Astrocyte (in vitro differentiated cells and primary cell): ENCODE results near the gene SHROOM1. TPM values are rescaled to one million over a fixed set of nuclear protein-coding genes. Genes with fewer than 3 reads are reported as not detected.

Experiments
- DNase-seq: peaks from one replicate; pipeline ENCODE4 v3.0.0-alpha.2; 2010; ENCODE audit warnings: low read depth
- FAIRE-seq: peaks from 2 replicates; lab custom pipeline; 2011; peaks lifted over from hg19 to GRCh38; lab: Jason Lieb, UNC
- H2AFZ ChIP-seq: 2 replicates; pipeline ENCODE4 v1.6.0; 2012; ENCODE audit warnings: low read depth, low read length, inconsistent platforms
- H3K27ac ChIP-seq: 2 replicates; pipeline ENCODE4 v1.5.1; 2011; ENCODE audit warnings: low read depth, low read length, inconsistent platforms
- H3K27me3 ChIP-seq: 2 replicates; pipeline ENCODE4 v1.6.0; 2011; ENCODE audit warnings: low read length, inconsistent platforms; ENCODE audit not compliant: insufficient read depth
- H3K36me3 ChIP-seq: 2 replicates; pipeline ENCODE4 v1.5.1; 2011; ENCODE audit warnings: low read length, inconsistent platforms; ENCODE audit not compliant: insufficient read depth
- H3K4me1 ChIP-seq: 2 replicates; pipeline ENCODE4 v1.5.1; 2011; ENCODE audit warnings: low read length, inconsistent platforms; ENCODE audit not compliant: insufficient read depth
- H3K4me2 ChIP-seq: 2 replicates; pipeline ENCODE4 v1.6.0; 2012; ENCODE audit warnings: low read length, inconsistent platforms
- H3K4me3 ChIP-seq: 2 replicates; pipeline ENCODE4 v1.5.1; 2011; ENCODE audit warnings: low read depth, mild to moderate bottlenecking, low read length, inconsistent platforms; ENCODE audit not compliant: insufficient read depth
- H3K79me2 ChIP-seq: 2 replicates; pipeline ENCODE4 v1.6.0; 2012; ENCODE audit warnings: mild to moderate bottlenecking, low read length, inconsistent platforms; ENCODE audit not compliant: insufficient read depth
- H3K9ac ChIP-seq: 2 replicates; pipeline ENCODE4 v1.6.0; 2012; ENCODE audit warnings: mild to moderate bottlenecking, low read length, inconsistent platforms
- H3K9me3 ChIP-seq: 2 replicates; pipeline ENCODE4 v1.5.1; 2012; ENCODE audit warnings: low read depth, mild to moderate bottlenecking, low read length, inconsistent platforms; ENCODE audit not compliant: insufficient read depth
- H4K20me1 ChIP-seq: 2 replicates; pipeline ENCODE4 v1.6.0; 2012; ENCODE audit warnings: low read length, inconsistent platforms; ENCODE audit not compliant: insufficient read depth
- H3K27ac Mint-ChIP-seq: one replicate; pipeline ENCODE4 v1.8.0; 2021; ENCODE audit warnings: mild to moderate bottlenecking, mixed read lengths; ENCODE audit not compliant: unreplicated experiment
- H3K27me3 Mint-ChIP-seq: one replicate; pipeline ENCODE4 v1.8.0; 2021; ENCODE audit warnings: low read depth, mixed read lengths; ENCODE audit not compliant: unreplicated experiment
- H3K36me3 Mint-ChIP-seq: one replicate; pipeline ENCODE4 v1.8.0; 2021; ENCODE audit warnings: low read depth, mixed read lengths; ENCODE audit not compliant: unreplicated experiment
- H3K4me1 Mint-ChIP-seq: one replicate; pipeline ENCODE4 v1.8.0; 2021; ENCODE audit warnings: low read depth, mixed read lengths; ENCODE audit not compliant: unreplicated experiment
- H3K4me3 Mint-ChIP-seq: one replicate; pipeline ENCODE4 v1.8.0; 2021; ENCODE audit warnings: mild to moderate bottlenecking, moderate library complexity, mixed read lengths; ENCODE audit not compliant: unreplicated experiment
- H3K9me3 Mint-ChIP-seq: one replicate; pipeline ENCODE4 v1.8.0; 2021; ENCODE audit warnings: mild to moderate bottlenecking, mixed read lengths; ENCODE audit not compliant: unreplicated experiment
- CTCF ChIP-seq: IDR thresholded peaks from 2 replicates; pipeline ENCODE4 v1.5.1; 2011; ENCODE audit warnings: low read depth, mild to moderate bottlenecking, inconsistent platforms, low read length, moderate library complexity; ENCODE audit not compliant: insufficient read depth
- EZH2 ChIP-seq: IDR thresholded peaks from 2 replicates; pipeline ENCODE4 v1.6.1; 2012; ENCODE audit warnings: mild to moderate bottlenecking, low read length, inconsistent platforms; ENCODE audit not compliant: insufficient read depth
- total RNA-seq: library from RNA; stranded (reverse); gene quantifications from 2 replicates; pipeline ENCODE4 v1.2.1, GENCODE V29; 2021

The SHROOM1 gene
- total RNA-seq, 1 donor from 2014 or later: 5.0 TPM

- H3K4me2 ChIP-seq: no peak overlapping the region
- H3K36me3 ChIP-seq: no peaks in the 10 kb centered on the region
- peaks cover 78% of the 10 kb centered on the region for H3K79me2 ChIP-seq
- peaks cover 4% of the 10 kb centered on the region for H3K4me1 ChIP-seq
- no peaks in the 10 kb centered on the region for H3K27me3 Mint-ChIP-seq
- H4K20me1 ChIP-seq: peaks cover 56% of the 10 kb centered on the region
- DNase-seq: no peak
- no peak for FAIRE-seq
- peaks cover 6% of the 10 kb centered on the region for H3K36me3 Mint-ChIP-seq
- H3K4me3 Mint-ChIP-seq: no peak overlapping the region
- peaks cover 45% of the 10 kb centered on the region for H3K4me1 Mint-ChIP-seq
- H2AFZ ChIP-seq: no peak overlapping the region
- no peak overlapping the region for H3K4me3 ChIP-seq
- H3K27ac ChIP-seq: no peak overlapping the region
- no peak overlapping the region for H3K27ac Mint-ChIP-seq
- no peaks in the 10 kb centered on the region for H3K27me3 ChIP-seq
- no peaks in the 10 kb centered on the region for H3K9me3 Mint-ChIP-seq
- H3K9me3 ChIP-seq: no peaks in the 10 kb centered on the region
- TF ChIP-seq EZH2 (no peak), CTCF (no peak)
- H3K9ac ChIP-seq: no peak overlapping the region
These were observed 56.0 kb downstream of the SHROOM1 start for GRCh38 chr5:132774406-132774805.

- peaks cover 4% of the 10 kb centered on the region for H3K4me1 ChIP-seq
- no peaks in the 10 kb centered on the region for H3K9me3 ChIP-seq
- DNase-seq: no peak
- no peak overlapping the region for H3K27ac ChIP-seq
- no peak overlapping the region for H3K4me2 ChIP-seq
- Mint-ChIP-seq H3K4me3 (peak overlapping the region; percentile 24), H3K4me1 (peaks cover 47% of the 10 kb centered on the region), H3K27ac (no peak overlapping the region), H3K27me3 (no peaks in the 10 kb centered on the region), H3K36me3 (peaks cover 6% of the 10 kb centered on the region), H3K9me3 (no peaks in the 10 kb centered on the region)
- no peak for FAIRE-seq
- H3K36me3 ChIP-seq: no peaks in the 10 kb centered on the region
- H3K4me3 ChIP-seq: no peak overlapping the region
- TF ChIP-seq EZH2 (no peak), CTCF (no peak)
- H4K20me1 ChIP-seq: peaks cover 62% of the 10 kb centered on the region
- peaks cover 84% of the 10 kb centered on the region for H3K79me2 ChIP-seq
- no peak overlapping the region for H3K9ac ChIP-seq
- no peak overlapping the region for H2AFZ ChIP-seq
- no peaks in the 10 kb centered on the region for H3K27me3 ChIP-seq
These were observed 56.7 kb downstream of the SHROOM1 start for GRCh38 chr5:132773601-132774355.

- H3K27me3 ChIP-seq: no peaks in the 10 kb centered on the region
- no peak overlapping the region for H3K4me3 ChIP-seq
- Mint-ChIP-seq H3K4me1 (peaks cover 46% of the 10 kb centered on the region), H3K4me3 (no peak overlapping the region), H3K9me3 (no peaks in the 10 kb centered on the region), H3K36me3 (peaks cover 6% of the 10 kb centered on the region), H3K27ac (no peak overlapping the region), H3K27me3 (no peaks in the 10 kb centered on the region)
- no peak overlapping the region for H3K4me2 ChIP-seq
- H3K36me3 ChIP-seq: no peaks in the 10 kb centered on the region
- H3K4me1 ChIP-seq: peaks cover 8% of the 10 kb centered on the region
- FAIRE-seq (no peak), DNase-seq (no peak)
- no peak for TF ChIP-seq EZH2
- no peak for TF ChIP-seq CTCF
- no peak overlapping the region for H2AFZ ChIP-seq
- H3K9ac ChIP-seq: no peak overlapping the region
- H4K20me1 ChIP-seq: peaks cover 69% of the 10 kb centered on the region
- H3K27ac ChIP-seq: no peak overlapping the region
- no peaks in the 10 kb centered on the region for H3K9me3 ChIP-seq
- peaks cover 91% of the 10 kb centered on the region for H3K79me2 ChIP-seq
These were observed 57.3 kb downstream of the SHROOM1 start for GRCh38 chr5:132773114-132773513.
